ENCODE results near the gene FOCAD. TPM values are rescaled to one million over a fixed set of nuclear protein-coding genes. Genes with fewer than 3 reads are reported as not detected.

The FOCAD gene
- total RNA-seq, 1 experiment from 2014 or later = 43.3 TPM

DNA sequence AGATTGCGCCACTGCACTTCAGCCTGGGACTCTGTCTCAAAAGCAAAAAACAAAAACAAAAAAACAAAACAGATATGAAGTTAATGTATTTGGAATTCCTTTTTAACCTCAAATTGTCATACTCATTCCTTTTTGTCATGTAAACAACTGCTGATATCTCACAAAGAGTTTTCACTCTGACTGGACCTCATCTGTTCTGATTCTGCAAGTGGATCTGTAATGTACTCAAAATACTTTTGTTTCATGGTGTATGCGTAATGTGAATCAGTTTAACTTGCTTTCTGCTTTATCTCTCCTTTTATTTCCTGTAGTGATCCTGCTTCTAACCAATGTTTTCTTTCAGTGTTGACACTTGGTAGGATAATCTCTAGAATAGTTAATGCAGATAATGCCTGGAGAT, 106.7 kb downstream of the FOCAD start:
- no peak overlapping the region for H4K8ac ChIP-seq (replicated peaks; ENCODE audit: insufficient read length, low read depth, low read length)
- no peak overlapping the region for H3K18ac ChIP-seq (ENCODE audit: insufficient read length, low read depth, low read length)
- H3K36me3 Mint-ChIP-seq (ENCODE audit: insufficient read depth in 1 of 3, low read depth in 3 of 3) = peaks cover 8 to 22% (median 14%) of the 10 kb centered on the region in 3 experiments; a peak in 6 of 7 replicates
- no peaks in the 10 kb centered on the region for H3K9me3 ChIP-seq (ENCODE audit: control insufficient read depth, low read depth, low read length)
- no peak overlapping the region for H2BK12ac ChIP-seq (ENCODE audit: insufficient read length, low read depth, low read length)
- no peak overlapping the region for H2BK20ac ChIP-seq (ENCODE audit: low read depth, low read length, poor library complexity, severe bottlenecking)
- no peak overlapping the region for H3K4me2 ChIP-seq (ENCODE audit: insufficient read depth, insufficient read length, low read length)
- H3T11ph ChIP-seq (ENCODE audit: low read length) = no peak overlapping the region
- DNase-seq = no peak
- H4K91ac ChIP-seq (ENCODE audit: insufficient read length, low read depth, low read length) = no peak overlapping the region
- peaks cover 1 to 2% of the 10 kb centered on the region in 2 experiments; a peak in 2 of 4 replicates for H3K4me1 Mint-ChIP-seq
- H2BK15ac ChIP-seq (ENCODE audit: low read depth, low read length) = no peak overlapping the region
- no peak overlapping the region for H3K14ac ChIP-seq (ENCODE audit: insufficient read depth, low read length)
- WGBS (ENCODE audit: extremely low coverage, insufficient read length, low lambda C conversion rate) = no CpG with 5 or more reads among the region's 2 CpGs
- H4K5ac ChIP-seq (ENCODE audit: insufficient read length, low read depth, low read length) = no peak overlapping the region
- no peak overlapping the region for H2AK5ac ChIP-seq (ENCODE audit: insufficient read length, low read length)
- no peak overlapping the region for H3K4me3 Mint-ChIP-seq
- no peaks in the 10 kb centered on the region for H3K79me1 ChIP-seq (ENCODE audit: insufficient read depth, low read depth, low read length, poor library complexity, severe bottlenecking)
- H3K79me2 ChIP-seq (ENCODE audit: insufficient read depth, low read length) = no peaks in the 10 kb centered on the region
- H3K27me3 Mint-ChIP-seq (ENCODE audit: low read depth) = no peaks in the 10 kb centered on the region
- H2BK5ac ChIP-seq (ENCODE audit: insufficient read length, low read length) = no peak overlapping the region
- TF ChIP-seq, protein P1, sequence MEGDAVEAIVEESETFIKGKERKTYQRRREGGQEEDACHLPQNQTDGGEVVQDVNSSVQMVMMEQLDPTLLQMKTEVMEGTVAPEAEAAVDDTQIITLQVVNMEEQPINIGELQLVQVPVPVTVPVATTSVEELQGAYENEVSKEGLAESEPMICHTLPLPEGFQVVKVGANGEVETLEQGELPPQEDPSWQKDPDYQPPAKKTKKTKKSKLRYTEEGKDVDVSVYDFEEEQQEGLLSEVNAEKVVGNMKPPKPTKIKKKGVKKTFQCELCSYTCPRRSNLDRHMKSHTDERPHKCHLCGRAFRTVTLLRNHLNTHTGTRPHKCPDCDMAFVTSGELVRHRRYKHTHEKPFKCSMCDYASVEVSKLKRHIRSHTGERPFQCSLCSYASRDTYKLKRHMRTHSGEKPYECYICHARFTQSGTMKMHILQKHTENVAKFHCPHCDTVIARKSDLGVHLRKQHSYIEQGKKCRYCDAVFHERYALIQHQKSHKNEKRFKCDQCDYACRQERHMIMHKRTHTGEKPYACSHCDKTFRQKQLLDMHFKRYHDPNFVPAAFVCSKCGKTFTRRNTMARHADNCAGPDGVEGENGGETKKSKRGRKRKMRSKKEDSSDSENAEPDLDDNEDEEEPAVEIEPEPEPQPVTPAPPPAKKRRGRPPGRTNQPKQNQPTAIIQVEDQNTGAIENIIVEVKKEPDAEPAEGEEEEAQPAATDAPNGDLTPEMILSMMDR (conservative IDR thresholded peaks at IDR 0.05) = no peak
- no peak overlapping the region for H3K27ac ChIP-seq (ENCODE audit: insufficient read length, low read depth, low read length)
- no peaks in the 10 kb centered on the region for H3K23me2 ChIP-seq (ENCODE audit: insufficient read length, low read depth, low read length, poor library complexity, severe bottlenecking)
- H3K9ac ChIP-seq (ENCODE audit: extremely low read depth, insufficient read length, low read length) = no peak overlapping the region
- H3K27me3 ChIP-seq (ENCODE audit: insufficient read depth, low read length) = no peaks in the 10 kb centered on the region
- no peak overlapping the region for H2BK120ac ChIP-seq (ENCODE audit: low read depth, low read length, poor library complexity, severe bottlenecking)
- H4K20me1 ChIP-seq (ENCODE audit: control insufficient read depth, insufficient read depth, insufficient read length) = no peaks in the 10 kb centered on the region
- H3K4ac ChIP-seq (ENCODE audit: low read depth, low read length) = no peak overlapping the region
- H2AFZ ChIP-seq (ENCODE audit: low read length) = no peak overlapping the region
- H3K23ac ChIP-seq (ENCODE audit: insufficient read length, low read depth, low read length) = no peak overlapping the region
- no peaks in the 10 kb centered on the region for H3K4me1 ChIP-seq (ENCODE audit: insufficient read depth, low read length)
- no peak overlapping the region; a peak in 1 of 7 replicates for H3K27ac Mint-ChIP-seq
- H3K56ac ChIP-seq (ENCODE audit: insufficient read length, low read depth, low read length) = no peak overlapping the region
- no peaks in the 10 kb centered on the region for H3K9me3 Mint-ChIP-seq
